WTC11 (cell line): ENCODE results near the gene USP54. TPM values are rescaled to one million over a fixed set of nuclear protein-coding genes. Genes with fewer than 3 reads are reported as not detected.

Experiments
- ATAC-seq: fragments of 200-7000 bp; cut with Tn5 transposase; 2 replicates; pipeline ENCODE4 v1.10.0; 2021; ENCODE audit warnings: mild to moderate bottlenecking, moderate library complexity
- CTCF ChIA-PET: fragments of 300-600 bp; sonication (Branson Sonifier 250); formaldehyde crosslinking; loops from one replicate; lab custom pipeline; 2021; ENCODE audit warnings: antibody characterized with exemption; lab: Charles Lee
- POLR2A ChIA-PET: fragments of 350-600 bp; sonication (Branson Sonifier 250); formaldehyde crosslinking; loops from one replicate; lab custom pipeline; 2021; ENCODE audit warnings: antibody characterized with exemption; lab: Charles Lee
- DNase-seq: peaks from one replicate; pipeline ENCODE4 v3.0.0; 2021; ENCODE audit warnings: low spot score
- H3K27ac Mint-ChIP-seq: 2 replicates; pipeline ENCODE4 v1.8.0; 2021; ENCODE audit warnings: mixed read lengths
- H3K27me3 Mint-ChIP-seq: 2 replicates; pipeline ENCODE4 v1.8.0; 2021; ENCODE audit warnings: low read depth, mild to moderate bottlenecking, moderate library complexity, mixed read lengths
- H3K36me3 Mint-ChIP-seq: 2 replicates; pipeline ENCODE4 v1.8.0; 2021; ENCODE audit warnings: mixed read lengths
- H3K4me1 Mint-ChIP-seq: 2 replicates; pipeline ENCODE4 v1.8.0; 2022; ENCODE audit warnings: mixed read lengths
- H3K4me3 Mint-ChIP-seq: 2 replicates; pipeline ENCODE4 v1.8.0; 2021; ENCODE audit warnings: mild to moderate bottlenecking, moderate library complexity, mixed read lengths
- H3K9me3 Mint-ChIP-seq: 2 replicates; pipeline ENCODE4 v1.8.0; 2021; ENCODE audit warnings: mixed read lengths
- GRHL2 ChIP-seq: fragments of 250-450 bp; sonication (Bioruptor Pico); IDR thresholded peaks from 2 replicates; pipeline ENCODE4 v1.8.0; 2022; ENCODE audit warnings: mild to moderate bottlenecking, moderate library complexity; ENCODE audit not compliant: insufficient replicate concordance, severe bottlenecking
- KAT7 ChIP-seq: sonication (generic); formaldehyde crosslinking; IDR thresholded peaks from 2 replicates; pipeline ENCODE4 v1.8.1; 2023; ENCODE audit warnings: missing genetic modification reagents, mild to moderate bottlenecking, borderline replicate concordance
- NFATC4 ChIP-seq: fragments of 250-450 bp; sonication (Bioruptor Pico); IDR thresholded peaks from 2 replicates; pipeline ENCODE4 v1.9.0; 2021; ENCODE audit warnings: mild to moderate bottlenecking
- NR2C2 ChIP-seq: sonication (generic); formaldehyde crosslinking; IDR thresholded peaks from 2 replicates; pipeline ENCODE4 v1.8.0; 2022; ENCODE audit warnings: mild to moderate bottlenecking, missing genetic modification reagents
- NR3C1 ChIP-seq: sonication (generic); formaldehyde crosslinking; conservative IDR thresholded peaks from 2 replicates; pipeline ENCODE4 v1.8.1; 2023; ENCODE audit warnings: low read depth, mild to moderate bottlenecking, missing genetic modification reagents
- RORB ChIP-seq: fragments of 250-450 bp; sonication (Bioruptor Pico); IDR thresholded peaks from 2 replicates; pipeline ENCODE4 v1.9.0; 2021; ENCODE audit warnings: mild to moderate bottlenecking
- SMAD3 ChIP-seq: sonication (generic); formaldehyde crosslinking; IDR thresholded peaks from 2 replicates; pipeline ENCODE4 v1.8.0; 2022; ENCODE audit warnings: missing genetic modification reagents, mild to moderate bottlenecking, borderline replicate concordance
- SMAD4 ChIP-seq: sonication (generic); formaldehyde crosslinking; IDR thresholded peaks from 2 replicates; pipeline ENCODE4 v1.8.0; 2022; ENCODE audit warnings: mild to moderate bottlenecking, missing genetic modification reagents
- TEAD1 ChIP-seq: sonication (generic); formaldehyde crosslinking; IDR thresholded peaks from 2 replicates; pipeline ENCODE4 v1.8.0; 2022; ENCODE audit warnings: mild to moderate bottlenecking, missing genetic modification reagents
- TP53 ChIP-seq: sonication (generic); formaldehyde crosslinking; IDR thresholded peaks from 2 replicates; pipeline ENCODE4 v1.8.1; 2023; ENCODE audit warnings: mild to moderate bottlenecking, missing genetic modification reagents
- ZNF396 ChIP-seq: fragments of 250-450 bp; sonication (Bioruptor Pico); IDR thresholded peaks from 2 replicates; pipeline ENCODE4 v1.8.0; 2021; ENCODE audit warnings: mild to moderate bottlenecking, moderate library complexity, borderline replicate concordance
- ZNF423 ChIP-seq: fragments of 250-450 bp; sonication (Bioruptor Pico); IDR thresholded peaks from 2 replicates; pipeline ENCODE4 v2.1.2; 2022; ENCODE audit warnings: mild to moderate bottlenecking, moderate library complexity
- total RNA-seq: library from RNA; stranded (reverse); gene quantifications from 3 replicates; pipeline ENCODE4 v1.2.3, GENCODE V29; 2021
- TF ChIP-seq, protein P1 (sequence below): fragments of 250-450 bp; sonication (Bioruptor Pico); IDR thresholded peaks from 2 replicates; pipeline ENCODE4 v1.8.0; 2021; ENCODE audit warnings: mild to moderate bottlenecking
- TF ChIP-seq, protein P2 (sequence below): fragments of 250-450 bp; sonication (Bioruptor Pico); IDR thresholded peaks from 2 replicates; pipeline ENCODE4 v2.1.2; 2022; ENCODE audit warnings: mild to moderate bottlenecking, moderate library complexity
- TF ChIP-seq, protein P3 (sequence below): sonication (generic); formaldehyde crosslinking; IDR thresholded peaks from 2 replicates; pipeline ENCODE4 v1.8.1; 2023; ENCODE audit warnings: mild to moderate bottlenecking, missing genetic modification reagents
- TF ChIP-seq, protein P4 (sequence below): sonication (generic); formaldehyde crosslinking; IDR thresholded peaks from 2 replicates; pipeline ENCODE4 v1.8.0; 2022; ENCODE audit warnings: missing genetic modification reagents

Gene USP54
- total RNA-seq, 1 experiment from 2014 or later, result 39.8 TPM

DNA sequence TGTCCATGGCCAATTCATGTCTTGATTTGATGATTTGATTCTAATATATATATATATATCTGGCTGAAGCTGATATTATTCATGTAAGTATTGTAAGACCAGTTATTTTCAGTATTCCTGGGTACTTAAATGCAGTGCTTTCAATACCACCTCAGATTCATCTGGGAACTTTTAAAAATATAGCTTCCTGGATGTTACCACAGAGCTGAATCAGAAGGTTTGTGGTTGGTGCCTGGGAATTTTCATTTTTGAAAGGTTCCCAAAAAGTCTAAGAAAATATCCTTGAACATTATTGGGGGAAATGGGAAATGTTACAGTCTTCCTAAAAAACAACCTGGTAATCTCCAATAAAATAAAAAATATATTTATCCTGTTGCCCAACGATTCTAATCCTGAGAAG is 84.7 kb downstream of the USP54 start (continued):
- TF ChIP-seq, protein P1, sequence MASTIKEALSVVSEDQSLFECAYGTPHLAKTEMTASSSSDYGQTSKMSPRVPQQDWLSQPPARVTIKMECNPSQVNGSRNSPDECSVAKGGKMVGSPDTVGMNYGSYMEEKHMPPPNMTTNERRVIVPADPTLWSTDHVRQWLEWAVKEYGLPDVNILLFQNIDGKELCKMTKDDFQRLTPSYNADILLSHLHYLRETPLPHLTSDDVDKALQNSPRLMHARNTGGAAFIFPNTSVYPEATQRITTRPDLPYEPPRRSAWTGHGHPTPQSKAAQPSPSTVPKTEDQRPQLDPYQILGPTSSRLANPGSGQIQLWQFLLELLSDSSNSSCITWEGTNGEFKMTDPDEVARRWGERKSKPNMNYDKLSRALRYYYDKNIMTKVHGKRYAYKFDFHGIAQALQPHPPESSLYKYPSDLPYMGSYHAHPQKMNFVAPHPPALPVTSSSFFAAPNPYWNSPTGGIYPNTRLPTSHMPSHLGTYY (CRISPR knock-in tag), result no peak
- TF ChIP-seq ZNF396 (CRISPR knock-in tag), result no peak
- TF ChIP-seq, protein P2, sequence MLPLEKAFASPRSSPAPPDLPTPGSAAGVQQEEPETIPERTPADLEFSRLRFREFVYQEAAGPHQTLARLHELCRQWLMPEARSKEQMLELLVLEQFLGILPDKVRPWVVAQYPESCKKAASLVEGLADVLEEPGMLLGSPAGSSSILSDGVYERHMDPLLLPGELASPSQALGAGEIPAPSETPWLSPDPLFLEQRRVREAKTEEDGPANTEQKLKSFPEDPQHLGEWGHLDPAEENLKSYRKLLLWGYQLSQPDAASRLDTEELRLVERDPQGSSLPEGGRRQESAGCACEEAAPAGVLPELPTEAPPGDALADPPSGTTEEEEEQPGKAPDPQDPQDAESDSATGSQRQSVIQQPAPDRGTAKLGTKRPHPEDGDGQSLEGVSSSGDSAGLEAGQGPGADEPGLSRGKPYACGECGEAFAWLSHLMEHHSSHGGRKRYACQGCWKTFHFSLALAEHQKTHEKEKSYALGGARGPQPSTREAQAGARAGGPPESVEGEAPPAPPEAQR (CRISPR knock-in tag), result no peak
- TF ChIP-seq RORB (CRISPR knock-in tag), result no peak
- TF ChIP-seq TP53 (CRISPR knock-in tag), result no peak
- no peak for TF ChIP-seq GRHL2 (CRISPR knock-in tag)
- TF ChIP-seq KAT7 (CRISPR knock-in tag), result no peak

DNA sequence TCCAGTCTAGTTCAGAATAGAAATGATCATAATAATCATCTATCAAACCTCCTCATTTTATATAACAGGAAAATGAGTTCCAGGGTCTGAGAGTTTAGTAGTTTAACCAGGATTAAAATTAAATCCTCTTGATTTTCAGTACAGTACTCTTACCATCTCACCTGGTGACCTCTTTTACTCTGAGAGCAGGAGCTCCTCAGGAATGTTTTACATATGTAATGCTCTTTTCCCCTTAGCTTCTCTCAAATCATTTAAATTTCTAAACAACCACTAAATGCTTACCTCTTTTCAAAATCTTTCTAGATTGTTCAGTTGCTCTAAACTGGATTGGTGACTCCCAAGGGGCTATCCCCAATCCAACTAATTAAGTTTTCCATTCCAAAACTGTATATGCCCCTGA is 85.1 kb downstream of the USP54 start:
- Mint-ChIP-seq H3K27ac (peak overlapping the region; percentile 90), H3K4me3 (peak overlapping the region; percentile 9; the same call in 1 of the 2 replicates), H3K27me3 (no peaks in the 10 kb centered on the region), H3K4me1 (peaks cover 20% of the 10 kb centered on the region), H3K9me3 (no peaks in the 10 kb centered on the region), H3K36me3 (peaks cover 15% of the 10 kb centered on the region)
- DNase-seq, result no peak
- ChIA-PET CTCF (interaction anchor here (1.0 to 1.4 kb wide), 3 partner anchors 11 to 138 kb away, joined by 4 to 5 read pairs (median 4); no protein-coding TSS in a partner anchor), POLR2A (interaction anchor here (0.6 to 1.0 kb wide), 2 partner anchors 10 to 223 kb away, joined by 4 to 5 read pairs; partner anchors contain the start of gene PPP3CB)
- TF ChIP-seq ZNF423 (CRISPR knock-in tag) (no peak), SMAD3 (CRISPR knock-in tag) (no peak), KAT7 (CRISPR knock-in tag) (no peak), NFATC4 (CRISPR knock-in tag) (no peak), TEAD1 (CRISPR knock-in tag) (no peak), NR3C1 (CRISPR knock-in tag) (no peak)
- TF ChIP-seq, protein P3, sequence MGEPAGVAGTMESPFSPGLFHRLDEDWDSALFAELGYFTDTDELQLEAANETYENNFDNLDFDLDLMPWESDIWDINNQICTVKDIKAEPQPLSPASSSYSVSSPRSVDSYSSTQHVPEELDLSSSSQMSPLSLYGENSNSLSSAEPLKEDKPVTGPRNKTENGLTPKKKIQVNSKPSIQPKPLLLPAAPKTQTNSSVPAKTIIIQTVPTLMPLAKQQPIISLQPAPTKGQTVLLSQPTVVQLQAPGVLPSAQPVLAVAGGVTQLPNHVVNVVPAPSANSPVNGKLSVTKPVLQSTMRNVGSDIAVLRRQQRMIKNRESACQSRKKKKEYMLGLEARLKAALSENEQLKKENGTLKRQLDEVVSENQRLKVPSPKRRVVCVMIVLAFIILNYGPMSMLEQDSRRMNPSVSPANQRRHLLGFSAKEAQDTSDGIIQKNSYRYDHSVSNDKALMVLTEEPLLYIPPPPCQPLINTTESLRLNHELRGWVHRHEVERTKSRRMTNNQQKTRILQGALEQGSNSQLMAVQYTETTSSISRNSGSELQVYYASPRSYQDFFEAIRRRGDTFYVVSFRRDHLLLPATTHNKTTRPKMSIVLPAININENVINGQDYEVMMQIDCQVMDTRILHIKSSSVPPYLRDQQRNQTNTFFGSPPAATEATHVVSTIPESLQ (CRISPR knock-in tag), result no peak
- ATAC-seq, result peak; percentile 77

DNA sequence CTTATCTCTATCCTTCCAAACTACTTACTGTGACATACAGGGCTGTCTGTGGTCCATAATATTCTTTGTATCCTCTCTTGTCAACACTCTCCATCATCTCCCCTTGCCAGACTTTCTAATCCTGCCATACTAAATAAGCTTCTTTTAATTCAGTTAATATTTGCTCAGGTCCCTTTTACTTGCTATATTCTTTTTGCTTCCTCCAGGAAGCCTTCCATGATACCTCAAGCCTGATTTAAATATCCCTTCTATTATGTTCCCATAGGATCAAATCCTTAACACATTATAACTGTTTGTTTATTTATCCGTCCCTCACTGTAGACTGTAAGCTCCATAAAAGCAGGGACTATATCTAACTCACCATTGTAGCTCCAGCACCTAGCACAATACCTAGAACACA is 88.1 kb downstream of the USP54 start:
- POLR2A ChIA-PET, result interaction anchor here (0.7 kb wide), 1 partner anchor 10 kb away, joined by 3 read pairs; no protein-coding TSS in a partner anchor
- Mint-ChIP-seq H3K4me3 (no peak overlapping the region), H3K27me3 (no peaks in the 10 kb centered on the region), H3K27ac (peak overlapping the region; percentile 8; the same call in 1 of the 2 replicates), H3K4me1 (peaks cover 20% of the 10 kb centered on the region), H3K36me3 (peaks cover 24% of the 10 kb centered on the region), H3K9me3 (no peaks in the 10 kb centered on the region)
- CTCF ChIA-PET, result no interaction called here
- TF ChIP-seq, protein P4, sequence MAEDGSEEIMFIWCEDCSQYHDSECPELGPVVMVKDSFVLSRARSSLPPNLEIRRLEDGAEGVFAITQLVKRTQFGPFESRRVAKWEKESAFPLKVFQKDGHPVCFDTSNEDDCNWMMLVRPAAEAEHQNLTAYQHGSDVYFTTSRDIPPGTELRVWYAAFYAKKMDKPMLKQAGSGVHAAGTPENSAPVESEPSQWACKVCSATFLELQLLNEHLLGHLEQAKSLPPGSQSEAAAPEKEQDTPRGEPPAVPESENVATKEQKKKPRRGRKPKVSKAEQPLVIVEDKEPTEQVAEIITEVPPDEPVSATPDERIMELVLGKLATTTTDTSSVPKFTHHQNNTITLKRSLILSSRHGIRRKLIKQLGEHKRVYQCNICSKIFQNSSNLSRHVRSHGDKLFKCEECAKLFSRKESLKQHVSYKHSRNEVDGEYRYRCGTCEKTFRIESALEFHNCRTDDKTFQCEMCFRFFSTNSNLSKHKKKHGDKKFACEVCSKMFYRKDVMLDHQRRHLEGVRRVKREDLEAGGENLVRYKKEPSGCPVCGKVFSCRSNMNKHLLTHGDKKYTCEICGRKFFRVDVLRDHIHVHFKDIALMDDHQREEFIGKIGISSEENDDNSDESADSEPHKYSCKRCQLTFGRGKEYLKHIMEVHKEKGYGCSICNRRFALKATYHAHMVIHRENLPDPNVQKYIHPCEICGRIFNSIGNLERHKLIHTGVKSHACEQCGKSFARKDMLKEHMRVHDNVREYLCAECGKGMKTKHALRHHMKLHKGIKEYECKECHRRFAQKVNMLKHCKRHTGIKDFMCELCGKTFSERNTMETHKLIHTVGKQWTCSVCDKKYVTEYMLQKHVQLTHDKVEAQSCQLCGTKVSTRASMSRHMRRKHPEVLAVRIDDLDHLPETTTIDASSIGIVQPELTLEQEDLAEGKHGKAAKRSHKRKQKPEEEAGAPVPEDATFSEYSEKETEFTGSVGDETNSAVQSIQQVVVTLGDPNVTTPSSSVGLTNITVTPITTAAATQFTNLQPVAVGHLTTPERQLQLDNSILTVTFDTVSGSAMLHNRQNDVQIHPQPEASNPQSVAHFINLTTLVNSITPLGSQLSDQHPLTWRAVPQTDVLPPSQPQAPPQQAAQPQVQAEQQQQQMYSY (CRISPR knock-in tag), result no peak
- no peak for TF ChIP-seq NR2C2 (CRISPR knock-in tag)
- TF ChIP-seq SMAD4, result no peak
- ATAC-seq, result no peak
- DNase-seq, result no peak
